ENCODE results near the gene BEX3.
"Not testable (repeated sequence)": the region's sequence is repeated elsewhere in the genome, so short reads cannot be mapped to it uniquely, and the experiment has no call there.

The BEX3 gene

GRCh38 chrX:103384672-103385071, 8.3 kb downstream of the BEX3 start:
- DNase-seq: no peak

GRCh38 chrX:103385283-103385830, 9.0 kb downstream of the BEX3 start:
- DNase-seq: not testable (repeated sequence)

- DNase-seq: no peak
Observed at GRCh38 chrX:103386332-103386731, 10.0 kb downstream of the BEX3 start.

- no peak for DNase-seq
Observed at GRCh38 chrX:103393487-103393886, 17.1 kb downstream of the BEX3 start.

DNA sequence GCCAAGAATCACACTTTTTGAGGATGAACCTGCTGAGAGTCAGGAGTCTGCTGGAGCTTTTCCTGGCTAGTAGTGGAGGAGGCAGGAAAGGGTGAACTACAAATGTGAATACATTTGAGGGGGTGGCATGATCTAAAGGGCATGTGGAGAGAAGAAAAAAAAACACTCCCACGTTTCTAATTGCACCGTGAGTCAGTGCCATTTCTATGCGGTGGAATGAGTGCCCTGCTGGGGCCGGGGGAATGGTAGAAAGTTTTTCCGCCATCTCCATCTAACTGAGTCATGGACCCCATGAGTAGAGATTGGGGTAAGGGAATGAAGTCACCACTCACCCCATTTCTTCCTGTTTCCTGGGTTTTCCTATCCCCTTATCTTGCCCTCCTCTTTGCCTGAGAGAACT, 19.8 kb downstream of the BEX3 start:
- DNase-seq: no peak

DNA sequence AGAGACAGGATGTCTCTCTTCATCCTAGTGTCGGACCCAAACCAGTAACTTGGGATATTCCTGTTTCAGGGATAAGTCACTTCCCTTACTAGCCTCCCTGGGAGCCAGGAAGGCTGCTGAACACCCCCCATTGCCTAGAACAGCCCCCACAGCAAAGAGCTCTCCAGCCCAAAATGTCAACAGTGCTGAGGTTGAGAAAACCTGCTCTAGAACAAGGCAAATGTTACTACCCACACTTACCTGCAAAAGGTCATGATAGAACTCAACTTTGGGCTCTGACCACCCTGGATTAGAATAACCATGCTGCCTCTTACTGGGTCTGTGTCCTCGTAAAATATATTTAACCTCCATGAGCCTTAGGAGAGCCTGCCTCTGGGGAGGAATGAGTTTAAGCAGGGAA, 20.3 kb downstream of the BEX3 start:
- DNase-seq: no peak

DNA sequence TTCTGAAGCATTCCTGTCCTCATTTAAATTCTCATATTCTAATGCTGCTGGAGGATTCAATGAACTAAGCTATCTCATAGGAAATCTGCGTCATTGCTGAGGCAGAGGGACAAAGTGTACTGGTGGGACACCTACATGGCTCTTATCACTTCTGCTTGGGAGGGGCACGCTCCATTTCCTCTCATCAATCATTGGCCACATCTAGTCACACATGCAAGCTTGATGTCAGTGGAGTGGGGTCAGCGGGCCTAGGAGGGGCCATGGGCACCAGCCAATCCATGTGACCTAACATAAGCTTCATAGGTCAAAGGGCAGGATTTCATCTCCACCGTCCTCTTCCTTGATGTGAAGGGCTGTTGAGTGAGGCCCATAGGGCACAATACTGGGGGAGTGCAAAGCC, 21.4 kb downstream of the BEX3 start:
- no peak for DNase-seq

DNA sequence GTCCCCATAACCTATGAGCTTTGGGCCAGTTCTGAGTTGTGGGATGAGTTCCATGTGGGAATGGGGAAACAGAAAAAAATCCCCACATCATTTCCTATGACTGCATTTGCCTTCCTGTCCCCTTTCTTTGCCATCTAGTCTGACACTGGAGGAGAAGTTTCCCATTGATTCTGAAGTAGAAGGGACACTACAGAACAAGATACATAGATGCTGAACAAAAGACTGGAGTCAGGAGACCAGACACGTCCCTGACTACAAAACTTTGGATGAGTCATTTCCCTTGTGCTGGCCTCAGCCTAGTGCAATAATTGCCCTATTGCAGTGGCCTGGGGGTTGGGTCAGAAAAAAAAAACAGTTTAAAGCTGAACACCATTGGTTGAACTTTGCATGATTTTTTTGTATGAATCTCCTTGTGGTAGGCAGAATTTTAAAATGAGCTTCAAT, 22.1 kb downstream of the BEX3 start:
- no peak for DNase-seq

- DNase-seq: no peak
Observed at GRCh38 chrX:103399744-103400143, 23.4 kb downstream of the BEX3 start.

GRCh38 chrX:103400931-103401330, 24.6 kb downstream of the BEX3 start:
- DNase-seq: no peak

DNA sequence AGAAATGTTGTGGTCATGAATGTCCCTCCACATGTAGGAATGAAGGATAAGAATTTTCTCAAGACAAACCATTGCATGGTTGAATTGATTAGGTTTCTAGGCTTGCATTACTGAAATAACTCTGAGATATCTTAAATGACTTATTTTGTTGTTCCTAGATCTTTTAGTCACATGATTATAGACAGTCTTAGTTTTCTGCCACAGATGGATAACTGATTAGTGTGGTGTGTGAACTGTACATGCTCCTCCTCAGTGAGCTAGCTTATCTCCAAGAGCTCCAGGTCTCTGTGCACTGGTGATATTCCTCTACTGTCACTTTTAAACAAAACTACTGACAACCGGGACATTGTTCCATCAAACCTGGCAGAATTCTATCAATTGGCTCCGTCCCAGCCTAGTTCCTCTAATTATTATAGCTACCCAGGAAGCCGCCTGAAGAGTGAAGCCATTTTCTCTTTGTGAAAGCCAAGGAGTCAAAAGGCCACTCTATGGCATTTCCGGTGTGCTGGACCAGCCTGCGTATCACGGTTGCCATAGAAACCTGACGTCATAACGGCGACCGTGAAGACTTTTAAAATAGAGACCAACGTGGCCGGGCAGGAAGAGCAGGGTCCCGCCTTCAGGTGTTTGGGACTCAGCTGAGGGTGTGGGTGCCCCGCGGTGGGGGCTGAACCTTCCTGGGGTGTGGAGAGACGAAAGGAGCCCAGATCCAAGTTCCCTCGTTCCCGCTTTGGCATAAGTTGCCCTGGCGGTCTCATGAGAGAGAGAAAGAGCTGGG, 28.1 kb downstream of the BEX3 start:
- DNase-seq: peak; percentile 36 to 45

DNA sequence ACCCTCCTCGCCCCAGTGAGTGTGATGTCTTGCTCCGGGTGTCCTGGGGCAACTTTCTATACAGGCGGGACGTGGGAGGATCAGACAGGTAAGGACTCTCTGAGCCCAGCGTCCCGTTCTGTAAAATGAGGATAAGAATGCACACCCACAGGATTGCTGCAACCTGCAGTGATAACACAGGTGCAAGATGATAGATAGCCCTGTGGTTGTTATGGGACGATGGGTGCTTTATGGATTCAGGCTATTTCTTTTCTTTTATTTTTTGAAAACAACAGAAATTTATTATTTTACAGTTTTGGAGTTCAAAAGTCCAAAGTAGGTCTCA, 28.6 kb downstream of the BEX3 start:
- no peak for DNase-seq

GRCh38 chrX:103406256-103406655, 29.9 kb downstream of the BEX3 start:
- no peak for DNase-seq

DNA sequence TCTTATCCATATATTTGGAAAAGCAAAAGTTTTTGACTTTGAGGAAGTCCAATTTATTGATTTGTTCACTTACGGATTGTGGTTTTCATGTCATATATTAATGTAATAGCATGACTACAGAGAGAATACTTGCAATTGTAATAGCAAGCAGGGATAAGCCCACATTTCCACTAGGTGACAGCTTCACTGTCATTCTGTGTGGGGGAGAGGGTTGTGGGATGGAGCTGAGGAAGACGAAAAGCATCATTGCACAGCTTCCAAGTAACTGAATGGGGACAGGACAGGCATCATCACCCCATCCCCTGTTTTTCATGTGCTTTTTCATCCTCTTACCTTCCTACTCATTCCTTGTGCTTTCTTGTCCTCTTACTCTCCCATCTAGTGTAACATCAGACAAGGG, 31.4 kb downstream of the BEX3 start:
- DNase-seq: no peak

- DNase-seq: not testable (repeated sequence)
Observed at GRCh38 chrX:103411721-103412120, 35.4 kb downstream of the BEX3 start.

- no peak for DNase-seq
Observed at GRCh38 chrX:103413705-103414387, 37.5 kb downstream of the BEX3 start.

DNA sequence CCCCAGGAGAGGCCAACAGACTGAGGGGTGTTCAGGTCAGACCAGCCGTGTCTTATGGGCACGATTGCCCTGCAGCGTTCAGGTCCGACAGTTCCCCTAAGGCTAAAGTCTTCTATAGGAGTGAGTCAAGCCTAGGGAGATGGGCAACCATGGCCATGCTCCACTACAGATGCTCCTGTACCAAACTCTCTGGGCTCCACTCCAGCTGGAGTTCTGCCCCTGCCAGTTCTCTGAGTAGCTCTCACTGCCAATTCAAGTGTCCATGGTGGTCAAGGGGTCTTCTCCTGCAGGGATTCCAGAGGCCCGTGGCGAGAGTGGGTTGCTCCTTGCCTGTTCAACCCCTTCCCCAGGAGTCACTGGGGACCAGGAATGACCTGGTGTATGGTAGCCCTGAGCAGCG, 38.2 kb downstream of the BEX3 start:
- no peak for DNase-seq

- DNase-seq: no peak
Observed at GRCh38 chrX:103415068-103415467, 38.7 kb downstream of the BEX3 start.

GRCh38 chrX:103415528-103415927, 39.2 kb downstream of the BEX3 start:
- no peak for DNase-seq

- no peak for DNase-seq
Observed at GRCh38 chrX:103417370-103417769, 41.0 kb downstream of the BEX3 start.

GRCh38 chrX:103417933-103418332, 41.6 kb downstream of the BEX3 start:
- no peak for DNase-seq

DNA sequence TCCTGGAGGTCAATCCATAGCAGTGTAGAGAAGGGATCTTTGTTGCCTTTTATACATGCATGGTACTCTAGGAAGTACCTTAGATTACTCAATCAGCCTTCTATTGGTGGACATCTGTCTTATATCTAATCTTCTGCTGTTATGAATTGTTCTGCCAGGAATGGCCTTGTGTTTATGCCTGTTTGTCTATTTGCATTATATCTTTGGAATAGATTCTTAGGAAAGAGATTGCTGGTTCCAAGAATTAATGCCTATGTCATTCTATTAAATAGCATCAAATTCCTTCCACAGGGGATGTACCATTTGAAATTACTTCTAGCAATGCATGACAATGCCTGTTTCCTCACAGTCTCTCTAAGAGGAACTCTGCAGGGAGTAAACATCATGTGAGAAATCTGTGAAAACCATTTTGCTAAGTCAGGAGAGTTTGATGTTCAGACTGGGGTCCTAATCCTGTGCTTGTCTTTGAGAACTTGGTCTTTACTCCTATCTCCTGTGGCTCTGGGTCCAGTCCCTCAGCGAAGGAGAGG, 42.5 kb downstream of the BEX3 start:
- DNase-seq: no peak

- DNase-seq: no peak
Observed at GRCh38 chrX:103423955-103424638, 47.8 kb downstream of the BEX3 start.
